ENCODE data around the gene ENGASE.

Gene ENGASE

GRCh38 chr17:79048826-79049755 is 25.5 kb upstream of the ENGASE start:
- Histone ChIP-seq H3K9me3 (ENCODE audit: control insufficient read depth, insufficient read depth, low read length) (no peaks in the 10 kb centered on the region), H3K9ac (ENCODE audit: low read depth, low read length) (no peak overlapping the region), H3K4me1 (ENCODE audit: control insufficient read depth, insufficient read depth, low read length) (no peaks in the 10 kb centered on the region), H3K4me3 (ENCODE audit: low read depth, low read length) (no peak overlapping the region), H3K27me3 (ENCODE audit: control insufficient read depth, insufficient read depth, low read length) (peaks cover 5% of the 10 kb centered on the region), H3K36me3 (ENCODE audit: control insufficient read depth, insufficient read depth, low read length) (no peaks in the 10 kb centered on the region)

- no peak overlapping the region for H3K4me3 ChIP-seq (ENCODE audit: low read depth, low read length)
- peaks cover 5% of the 10 kb centered on the region for H3K27me3 ChIP-seq (ENCODE audit: control insufficient read depth, insufficient read depth, low read length)
- H3K36me3 ChIP-seq (ENCODE audit: control insufficient read depth, insufficient read depth, low read length): no peaks in the 10 kb centered on the region
- no peaks in the 10 kb centered on the region for H3K9me3 ChIP-seq (ENCODE audit: control insufficient read depth, insufficient read depth, low read length)
- H3K4me1 ChIP-seq (ENCODE audit: control insufficient read depth, insufficient read depth, low read length): no peaks in the 10 kb centered on the region
- H3K9ac ChIP-seq (ENCODE audit: low read depth, low read length): no peak overlapping the region
These were observed 24.8 kb upstream of the ENGASE start for GRCh38 chr17:79049821-79050220.

- H3K36me3 ChIP-seq (ENCODE audit: control insufficient read depth, insufficient read depth, low read length): no peaks in the 10 kb centered on the region
- H3K27me3 ChIP-seq (ENCODE audit: control insufficient read depth, insufficient read depth, low read length): peaks cover 5% of the 10 kb centered on the region
- H3K9me3 ChIP-seq (ENCODE audit: control insufficient read depth, insufficient read depth, low read length): no peaks in the 10 kb centered on the region
- H3K4me3 ChIP-seq (ENCODE audit: low read depth, low read length): no peak overlapping the region
- no peaks in the 10 kb centered on the region for H3K4me1 ChIP-seq (ENCODE audit: control insufficient read depth, insufficient read depth, low read length)
- H3K9ac ChIP-seq (ENCODE audit: low read depth, low read length): no peak overlapping the region
These were observed 24.1 kb upstream of the ENGASE start for GRCh38 chr17:79050551-79050950.

- H3K9me3 ChIP-seq (ENCODE audit: control insufficient read depth, insufficient read depth, low read length): no peaks in the 10 kb centered on the region
- no peak overlapping the region for H3K9ac ChIP-seq (ENCODE audit: low read depth, low read length)
- H3K4me1 ChIP-seq (ENCODE audit: control insufficient read depth, insufficient read depth, low read length): no peaks in the 10 kb centered on the region
- H3K36me3 ChIP-seq (ENCODE audit: control insufficient read depth, insufficient read depth, low read length): no peaks in the 10 kb centered on the region
- H3K27me3 ChIP-seq (ENCODE audit: control insufficient read depth, insufficient read depth, low read length): peaks cover 5% of the 10 kb centered on the region
- H3K4me3 ChIP-seq (ENCODE audit: low read depth, low read length): no peak overlapping the region
These were observed 23.3 kb upstream of the ENGASE start for GRCh38 chr17:79051306-79051705.

GRCh38 chr17:79052131-79052530 is 22.5 kb upstream of the ENGASE start:
- Histone ChIP-seq H3K9ac (ENCODE audit: low read depth, low read length) (no peak overlapping the region), H3K36me3 (ENCODE audit: control insufficient read depth, insufficient read depth, low read length) (no peaks in the 10 kb centered on the region), H3K4me3 (ENCODE audit: low read depth, low read length) (no peak overlapping the region), H3K27me3 (ENCODE audit: control insufficient read depth, insufficient read depth, low read length) (peaks cover 5% of the 10 kb centered on the region), H3K4me1 (ENCODE audit: control insufficient read depth, insufficient read depth, low read length) (no peaks in the 10 kb centered on the region), H3K9me3 (ENCODE audit: control insufficient read depth, insufficient read depth, low read length) (no peaks in the 10 kb centered on the region)

GRCh38 chr17:79053251-79053925 is 21.2 kb upstream of the ENGASE start:
- Histone ChIP-seq H3K27me3 (ENCODE audit: control insufficient read depth, insufficient read depth, low read length) (peaks cover 5% of the 10 kb centered on the region), H3K9ac (ENCODE audit: low read depth, low read length) (no peak overlapping the region), H3K4me1 (ENCODE audit: control insufficient read depth, insufficient read depth, low read length) (no peaks in the 10 kb centered on the region), H3K4me3 (ENCODE audit: low read depth, low read length) (no peak overlapping the region), H3K9me3 (ENCODE audit: control insufficient read depth, insufficient read depth, low read length) (no peaks in the 10 kb centered on the region), H3K36me3 (ENCODE audit: control insufficient read depth, insufficient read depth, low read length) (no peaks in the 10 kb centered on the region)

- no peak overlapping the region for H3K4me3 ChIP-seq (ENCODE audit: low read depth, low read length)
- peaks cover 5% of the 10 kb centered on the region for H3K27me3 ChIP-seq (ENCODE audit: control insufficient read depth, insufficient read depth, low read length)
- H3K4me1 ChIP-seq (ENCODE audit: control insufficient read depth, insufficient read depth, low read length): no peaks in the 10 kb centered on the region
- H3K9me3 ChIP-seq (ENCODE audit: control insufficient read depth, insufficient read depth, low read length): no peaks in the 10 kb centered on the region
- no peak overlapping the region for H3K9ac ChIP-seq (ENCODE audit: low read depth, low read length)
- no peaks in the 10 kb centered on the region for H3K36me3 ChIP-seq (ENCODE audit: control insufficient read depth, insufficient read depth, low read length)
These were observed 20.2 kb upstream of the ENGASE start for GRCh38 chr17:79054200-79054960.

- no peaks in the 10 kb centered on the region for H3K4me1 ChIP-seq (ENCODE audit: control insufficient read depth, insufficient read depth, low read length)
- H3K9me3 ChIP-seq (ENCODE audit: control insufficient read depth, insufficient read depth, low read length): no peaks in the 10 kb centered on the region
- H3K27me3 ChIP-seq (ENCODE audit: control insufficient read depth, insufficient read depth, low read length): peaks cover 4% of the 10 kb centered on the region
- H3K36me3 ChIP-seq (ENCODE audit: control insufficient read depth, insufficient read depth, low read length): no peaks in the 10 kb centered on the region
- H3K4me3 ChIP-seq (ENCODE audit: low read depth, low read length): no peak overlapping the region
- no peak overlapping the region for H3K9ac ChIP-seq (ENCODE audit: low read depth, low read length)
These were observed 19.4 kb upstream of the ENGASE start for GRCh38 chr17:79055197-79055596.

- H3K27me3 ChIP-seq (ENCODE audit: control insufficient read depth, insufficient read depth, low read length): no peaks in the 10 kb centered on the region
- H3K9me3 ChIP-seq (ENCODE audit: control insufficient read depth, insufficient read depth, low read length): no peaks in the 10 kb centered on the region
- no peaks in the 10 kb centered on the region for H3K36me3 ChIP-seq (ENCODE audit: control insufficient read depth, insufficient read depth, low read length)
- no peak overlapping the region for H3K9ac ChIP-seq (ENCODE audit: low read depth, low read length)
- no peak overlapping the region for H3K4me3 ChIP-seq (ENCODE audit: low read depth, low read length)
- H3K4me1 ChIP-seq (ENCODE audit: control insufficient read depth, insufficient read depth, low read length): no peaks in the 10 kb centered on the region
These were observed 16.8 kb upstream of the ENGASE start for GRCh38 chr17:79057737-79058385.

GRCh38 chr17:79062691-79063090 is 11.9 kb upstream of the ENGASE start:
- H3K9ac ChIP-seq (ENCODE audit: low read depth, low read length): no peak overlapping the region
- no peaks in the 10 kb centered on the region for H3K27me3 ChIP-seq (ENCODE audit: control insufficient read depth, insufficient read depth, low read length)
- H3K36me3 ChIP-seq (ENCODE audit: control insufficient read depth, insufficient read depth, low read length): no peaks in the 10 kb centered on the region
- no peaks in the 10 kb centered on the region for H3K9me3 ChIP-seq (ENCODE audit: control insufficient read depth, insufficient read depth, low read length)
- H3K4me3 ChIP-seq (ENCODE audit: low read depth, low read length): no peak overlapping the region
- no peaks in the 10 kb centered on the region for H3K4me1 ChIP-seq (ENCODE audit: control insufficient read depth, insufficient read depth, low read length)

GRCh38 chr17:79064026-79064425 is 10.6 kb upstream of the ENGASE start:
- Histone ChIP-seq H3K9me3 (ENCODE audit: control insufficient read depth, insufficient read depth, low read length) (no peaks in the 10 kb centered on the region), H3K9ac (ENCODE audit: low read depth, low read length) (no peak overlapping the region), H3K4me3 (ENCODE audit: low read depth, low read length) (no peak overlapping the region), H3K27me3 (ENCODE audit: control insufficient read depth, insufficient read depth, low read length) (no peaks in the 10 kb centered on the region), H3K36me3 (ENCODE audit: control insufficient read depth, insufficient read depth, low read length) (no peaks in the 10 kb centered on the region), H3K4me1 (ENCODE audit: control insufficient read depth, insufficient read depth, low read length) (no peaks in the 10 kb centered on the region)

Measured in iPS-15b (cell line).